SH-SY5Y (cell line): Measurements from ENCODE around the gene NCK2.

Source experiments
- GATA2 ChIP-seq: IDR thresholded peaks from 2 replicates; pipeline ENCODE4 v1.6.1; 2011; ENCODE audit warnings: mild to moderate bottlenecking, low read depth, low read length
- GATA3 ChIP-seq: IDR thresholded peaks from 2 replicates; pipeline ENCODE4 v1.6.1; 2011; ENCODE audit warnings: low read depth, mild to moderate bottlenecking, low read length, moderate library complexity

DNA sequence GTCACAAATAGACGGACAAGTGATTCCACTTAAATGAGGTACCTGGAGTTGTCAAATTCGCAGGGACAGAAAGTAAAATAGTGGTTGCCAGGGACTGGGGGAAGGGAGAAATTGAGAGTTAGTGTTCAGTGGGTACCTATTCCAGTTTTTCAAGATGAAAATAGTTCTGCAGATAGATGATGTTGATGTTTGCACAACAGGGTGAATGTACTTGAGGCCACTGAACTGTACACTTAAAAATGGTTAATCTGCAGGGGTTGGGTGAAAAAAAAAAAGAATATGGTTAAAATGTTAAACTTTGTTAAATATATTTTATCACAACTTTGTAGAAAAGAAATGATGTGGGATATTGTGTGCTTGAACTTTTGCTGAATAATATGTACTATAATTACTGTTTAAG, 102.3 kb downstream of the NCK2 start:
- TF ChIP-seq GATA3 (no peak), GATA2 (no peak)
